AG04449 (cell line): ENCODE results near the gene ZBTB42.

ENCODE experiments used
- CTCF ChIA-PET: fragments of 350-600 bp; formaldehyde crosslinking; extraction: SDS; loops from one replicate; lab custom pipeline; 2021; ENCODE audit warnings: antibody characterized with exemption; lab: Yijun Ruan, JAX
- POLR2A ChIA-PET: fragments of 400-600, 350-600 bp; formaldehyde crosslinking; extraction: SDS; loops from one replicate; lab custom pipeline; 2020; ENCODE audit warnings: antibody characterized with exemption, inconsistent platforms; lab: Yijun Ruan, JAX
- DNase-seq: peaks from one replicate; pipeline ENCODE4 v3.0.0-alpha.2; 2010; ENCODE audit warnings: low read depth, low spot score
- H3K4me3 ChIP-seq: 2 replicates; pipeline ENCODE4 v1.5.1; 2011; ENCODE audit warnings: low read depth, mild to moderate bottlenecking, control low read depth, low read length
- TF ChIP-seq, protein P1 (sequence below): IDR thresholded peaks from one replicate; pipeline ENCODE4 v1.5.1; 2011; ENCODE audit warnings: mild to moderate bottlenecking, moderate library complexity, low read length, control low read depth, inconsistent platforms; ENCODE audit not compliant: insufficient read depth; ENCODE audit errors: missing control alignments

Gene ZBTB42

DNA sequence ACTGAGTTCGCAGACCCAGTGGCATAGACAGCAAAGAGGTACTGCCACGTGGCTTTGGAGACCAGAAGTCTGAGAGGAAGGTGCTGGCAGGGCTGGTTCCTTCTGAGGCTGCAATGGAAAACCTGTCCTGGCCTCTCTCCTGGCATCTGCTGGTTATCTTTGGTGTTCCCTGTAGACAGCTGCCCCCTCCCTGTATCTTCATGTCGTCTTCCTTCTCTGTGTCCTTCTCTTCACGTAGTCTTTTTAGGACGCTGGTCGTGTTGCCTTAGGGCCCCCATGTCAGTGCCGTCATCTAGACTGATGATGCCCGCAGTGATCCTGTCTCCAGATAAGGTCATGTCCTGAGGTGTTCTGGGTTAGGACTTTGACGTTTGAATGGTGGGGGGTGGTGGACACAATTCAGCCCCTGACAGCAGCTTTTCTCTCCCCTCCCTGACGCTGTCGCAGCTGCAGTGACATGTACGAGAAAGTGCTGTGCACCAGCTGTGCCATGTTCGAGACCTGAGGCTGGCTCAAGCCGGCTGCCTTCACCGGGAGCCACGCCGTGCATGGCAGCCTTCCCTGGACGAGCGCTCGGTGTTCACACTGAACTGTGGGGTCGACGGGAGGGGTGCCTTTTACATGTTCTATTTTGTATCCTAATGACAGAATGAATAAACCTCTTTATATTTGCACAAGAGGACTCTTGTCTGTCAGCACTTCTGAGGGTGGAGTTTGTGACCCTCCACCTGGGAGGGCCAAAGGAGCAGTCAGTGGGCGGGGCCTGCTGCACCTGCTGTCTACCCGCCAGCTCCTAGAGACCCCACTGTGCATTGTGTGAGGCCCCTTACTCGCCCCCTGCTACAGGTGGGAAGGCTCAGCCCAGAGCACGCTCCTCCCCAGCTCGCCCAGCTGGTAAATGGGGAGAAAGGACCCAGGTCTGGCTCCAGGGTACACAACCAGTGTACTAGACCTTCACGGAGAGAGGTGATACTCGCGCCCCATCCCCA, 41.6 kb upstream of the ZBTB42 start:
- H3K4me3 ChIP-seq, result no peak overlapping the region
- no peak for DNase-seq
- POLR2A ChIA-PET, result no interaction called here

DNA sequence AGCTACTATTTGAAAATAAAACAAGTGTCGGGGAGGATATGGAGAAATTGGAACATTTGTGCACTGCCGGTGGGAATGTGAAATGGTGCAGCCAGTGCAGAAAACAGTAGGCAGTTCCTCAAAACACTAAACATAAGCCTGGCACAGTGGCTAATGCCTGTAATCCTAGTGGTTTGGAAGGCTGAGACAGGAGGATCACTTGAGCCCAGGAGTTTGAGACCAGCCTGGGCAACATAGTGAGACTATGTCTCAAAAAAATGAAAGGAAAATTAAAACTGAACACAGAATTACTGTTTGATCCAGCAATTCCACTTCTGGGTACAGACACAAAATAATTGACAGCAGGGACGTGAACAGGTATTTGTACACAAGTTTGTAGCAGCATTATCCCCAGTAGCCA, 35.4 kb upstream of the ZBTB42 start:
- H3K4me3 ChIP-seq, result no peak overlapping the region
- TF ChIP-seq, protein P1, sequence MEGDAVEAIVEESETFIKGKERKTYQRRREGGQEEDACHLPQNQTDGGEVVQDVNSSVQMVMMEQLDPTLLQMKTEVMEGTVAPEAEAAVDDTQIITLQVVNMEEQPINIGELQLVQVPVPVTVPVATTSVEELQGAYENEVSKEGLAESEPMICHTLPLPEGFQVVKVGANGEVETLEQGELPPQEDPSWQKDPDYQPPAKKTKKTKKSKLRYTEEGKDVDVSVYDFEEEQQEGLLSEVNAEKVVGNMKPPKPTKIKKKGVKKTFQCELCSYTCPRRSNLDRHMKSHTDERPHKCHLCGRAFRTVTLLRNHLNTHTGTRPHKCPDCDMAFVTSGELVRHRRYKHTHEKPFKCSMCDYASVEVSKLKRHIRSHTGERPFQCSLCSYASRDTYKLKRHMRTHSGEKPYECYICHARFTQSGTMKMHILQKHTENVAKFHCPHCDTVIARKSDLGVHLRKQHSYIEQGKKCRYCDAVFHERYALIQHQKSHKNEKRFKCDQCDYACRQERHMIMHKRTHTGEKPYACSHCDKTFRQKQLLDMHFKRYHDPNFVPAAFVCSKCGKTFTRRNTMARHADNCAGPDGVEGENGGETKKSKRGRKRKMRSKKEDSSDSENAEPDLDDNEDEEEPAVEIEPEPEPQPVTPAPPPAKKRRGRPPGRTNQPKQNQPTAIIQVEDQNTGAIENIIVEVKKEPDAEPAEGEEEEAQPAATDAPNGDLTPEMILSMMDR, result no peak
- CTCF ChIA-PET, result interaction anchor here (1.0 to 9.5 kb wide), 6 partner anchors 10 to 280 kb away, joined by 3 to 166 read pairs (median 8); partner anchors contain the start of gene SIVA1
- POLR2A ChIA-PET, result no interaction called here
- no peak for DNase-seq

More for the DNA sequence above, 41.6 kb upstream of the ZBTB42 start:
- CTCF ChIA-PET, result interaction anchor here (0.7 to 4.6 kb wide), 4 partner anchors 8 to 67 kb away, joined by 3 to 49 read pairs (median 9); no protein-coding TSS in a partner anchor
- TF ChIP-seq, protein P1, result no peak

DNA sequence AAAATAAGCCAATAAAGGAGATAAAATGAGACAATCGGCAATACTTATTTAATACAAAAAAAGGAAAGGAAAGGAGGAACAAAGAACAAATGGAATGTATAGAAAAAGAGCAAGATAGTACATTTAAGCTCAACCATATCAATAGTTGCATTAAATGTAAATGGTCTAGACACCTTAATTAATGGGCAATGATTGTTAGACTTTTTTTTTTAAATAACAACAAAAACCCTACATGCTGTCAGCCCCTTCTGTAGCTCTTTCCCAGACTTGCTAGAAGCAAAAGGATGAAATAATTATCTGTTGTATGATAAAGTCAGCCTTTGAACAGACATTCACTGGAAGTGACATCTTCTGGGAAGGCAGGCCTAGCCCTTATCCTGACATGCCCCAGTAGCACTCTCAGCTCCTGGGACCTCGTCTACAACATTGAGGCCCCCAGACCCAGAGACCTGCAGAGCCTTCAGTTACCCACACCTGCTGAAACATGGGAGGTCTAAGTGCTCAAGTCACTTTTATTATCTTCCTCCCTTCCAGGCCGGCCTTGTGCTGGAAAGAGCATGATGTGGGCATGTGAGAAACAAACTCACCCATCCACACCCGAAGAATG, 34.5 kb upstream of the ZBTB42 start:
- POLR2A ChIA-PET, result no interaction called here
- TF ChIP-seq, protein P1, result no peak
- CTCF ChIA-PET, result interaction anchor here (1.0 to 9.5 kb wide), 9 partner anchors 8 to 279 kb away, joined by 3 to 166 read pairs (median 7); partner anchors contain the start of gene SIVA1
- DNase-seq, result no peak
- no peak overlapping the region for H3K4me3 ChIP-seq

DNA sequence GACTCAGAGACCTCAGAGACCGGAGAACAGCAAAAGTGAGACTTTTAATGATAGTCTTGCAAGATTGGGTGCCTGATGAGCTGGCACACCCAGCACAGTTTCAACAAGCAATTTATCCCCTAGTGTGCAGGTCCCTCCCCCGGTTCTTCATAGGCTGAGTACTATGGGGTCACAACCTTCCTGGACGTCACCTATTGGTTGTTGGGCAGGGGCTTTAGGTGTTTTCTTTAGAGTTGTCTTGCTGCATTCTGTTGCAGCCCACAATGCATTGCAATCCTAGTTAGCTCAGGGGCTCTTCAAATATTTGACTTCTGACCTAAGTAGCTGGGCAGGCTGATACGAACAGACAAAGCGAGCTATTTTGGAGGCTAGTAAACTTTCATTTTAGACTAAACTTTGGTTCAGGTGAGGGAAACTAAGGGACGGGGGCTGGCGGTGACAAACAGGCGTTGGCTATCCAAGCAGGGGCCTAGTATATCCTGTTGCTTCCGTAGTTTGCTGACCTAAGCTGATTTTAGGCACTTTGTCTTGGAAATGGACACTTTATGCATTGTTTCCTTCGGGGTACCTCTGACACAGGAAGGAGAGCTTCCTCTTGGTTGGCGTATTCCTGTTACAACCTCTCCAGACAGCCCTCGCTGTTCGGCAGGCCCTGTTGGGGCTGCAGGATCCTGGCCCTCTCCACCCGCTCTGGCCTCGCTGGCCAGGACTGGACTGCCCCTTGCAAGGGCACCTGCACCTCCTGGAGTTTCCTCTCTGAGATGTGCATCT, 33.9 kb upstream of the ZBTB42 start:
- no peak for DNase-seq
- ChIA-PET CTCF (interaction anchor here (0.7 to 9.5 kb wide), 10 partner anchors 8 to 278 kb away, joined by 3 to 166 read pairs (median 6); partner anchors contain the start of gene SIVA1), POLR2A (no interaction called here)
- TF ChIP-seq, protein P1, result no peak
- no peak overlapping the region for H3K4me3 ChIP-seq

DNA sequence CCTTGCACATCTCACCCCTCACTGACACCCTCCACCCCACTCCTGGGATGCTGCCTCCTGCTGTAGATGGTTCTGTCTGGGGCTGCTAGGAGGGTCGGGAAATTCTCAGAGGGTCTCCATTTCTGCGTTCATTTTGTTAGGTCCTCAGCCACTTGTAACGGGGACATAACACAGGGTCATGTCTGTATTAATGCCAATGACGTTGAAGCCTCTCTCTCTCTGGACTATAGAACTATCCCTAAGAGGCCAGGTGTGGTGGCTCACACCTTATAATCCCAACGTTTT, 33.3 kb upstream of the ZBTB42 start:
- CTCF ChIA-PET, result interaction anchor here (0.8 to 9.5 kb wide), 18 partner anchors 8 to 305 kb away, joined by 3 to 166 read pairs (median 7); partner anchors contain the start of genes ADSS1, AKT1 and SIVA1
- TF ChIP-seq, protein P1, result no peak
- H3K4me3 ChIP-seq, result no peak overlapping the region
- DNase-seq, result no peak
- POLR2A ChIA-PET, result no interaction called here
